Endothelial cell of umbilical vein (primary cell): ENCODE results near the gene LCT. TPM values are rescaled to one million over a fixed set of nuclear protein-coding genes. Genes with fewer than 3 reads are reported as not detected.

ENCODE experiments used
- BruUV-seq: library from RNA; stranded (reverse); fragments of 400-500 nt; replicated peaks from 2 replicates; lab custom pipeline; 2021; lab: Mats Ljungman, UMichigan
- CTCF ChIA-PET: fragments of 300-600, 350-600 bp; sonication (Branson Sonifier 250); formaldehyde crosslinking; loops from one replicate; lab custom pipeline; 2021; ENCODE audit warnings: antibody characterized with exemption, inconsistent platforms; lab: Charles Lee
- POLR2A ChIA-PET: fragments of 300-600, 350-600 bp; sonication (Branson Sonifier 250); formaldehyde crosslinking; loops from one replicate; lab custom pipeline; 2021; ENCODE audit warnings: antibody characterized with exemption, inconsistent platforms; lab: Charles Lee
- DNase-seq: peaks from one replicate; pipeline ENCODE4 v3.0.0-alpha.2; 2011; ENCODE audit warnings: low read depth, low spot score
- FAIRE-seq: peaks from 2 replicates; lab custom pipeline; 2011; peaks lifted over from hg19 to GRCh38; lab: Jason Lieb, UNC
- H2AFZ ChIP-seq: 2 replicates; pipeline ENCODE4 v1.6.0; 2012; ENCODE audit warnings: low read depth, low read length, control low read depth, inconsistent platforms
- H3K27ac ChIP-seq: 2 replicates; pipeline ENCODE4 v1.5.1; 2011; ENCODE audit warnings: low read depth, mild to moderate bottlenecking, control low read depth, low read length, moderate library complexity; ENCODE audit not compliant: insufficient read depth
- H3K27me3 ChIP-seq, 2 experiments: 2 replicates each; pipeline versions ENCODE4 v1.6.0 to v1.6.1; 2011; ENCODE audit warnings: low read length in 2 of 2, mixed read lengths in 1 of 2; ENCODE audit not compliant: control insufficient read depth in 2 of 2, insufficient read depth in 2 of 2
- H3K36me3 ChIP-seq, 2 experiments: 2 replicates in 1 of 2; 3 replicates in 1 of 2; pipeline ENCODE4 v1.5.1; 2011; ENCODE audit warnings: low read length in 2 of 2, mild to moderate bottlenecking in 1 of 2, moderate library complexity in 1 of 2; ENCODE audit not compliant: control insufficient read depth in 2 of 2, insufficient read depth in 2 of 2; ENCODE audit errors: extremely low read depth in 1 of 2
- H3K4me1 ChIP-seq: 3 replicates; pipeline ENCODE4 v1.5.1; 2011; ENCODE audit warnings: mild to moderate bottlenecking, low read length; ENCODE audit not compliant: control insufficient read depth, insufficient read depth; ENCODE audit errors: extremely low read depth
- H3K4me2 ChIP-seq: 2 replicates; pipeline ENCODE4 v1.6.1; 2011; ENCODE audit warnings: low read length, control low read depth, mixed read lengths; ENCODE audit not compliant: insufficient read depth
- H3K4me3 ChIP-seq, 3 experiments: fragments of 200-600 bp in 1 of 3; sonication (generic), shearing (Covaris generic) in 1 of 3; replicated peaks in 1 of 3; 2 replicates each; pipeline ENCODE4 v1.5.1; 2011 to 2016; ENCODE audit warnings: control low read depth in 3 of 3, low read length in 3 of 3, mild to moderate bottlenecking in 2 of 3, inconsistent platforms in 1 of 3, low read depth in 1 of 3, moderate library complexity in 1 of 3; ENCODE audit not compliant: insufficient read depth in 1 of 3
- H3K79me2 ChIP-seq: 2 replicates; pipeline ENCODE4 v1.6.0; 2012; ENCODE audit warnings: low read length, inconsistent platforms; ENCODE audit not compliant: control insufficient read depth, insufficient read depth
- H3K9ac ChIP-seq: replicated peaks from 2 replicates; pipeline ENCODE3; 2011; ENCODE audit warnings: low read length, control low read depth; ENCODE audit not compliant: insufficient read depth; ENCODE audit errors: extremely low read depth
- H3K9me1 ChIP-seq: replicated peaks from 3 replicates; pipeline ENCODE4 v1.6.0; 2011; ENCODE audit warnings: mild to moderate bottlenecking, low read length; ENCODE audit not compliant: control insufficient read depth, insufficient read depth; ENCODE audit errors: extremely low read depth
- H3K9me3 ChIP-seq: replicated peaks from 2 replicates; pipeline ENCODE4 v1.5.1; 2012; ENCODE audit warnings: low read length, inconsistent platforms; ENCODE audit not compliant: control insufficient read depth, insufficient read depth
- H4K20me1 ChIP-seq: replicated peaks from 2 replicates; pipeline ENCODE3; 2011; ENCODE audit warnings: mild to moderate bottlenecking, low read length; ENCODE audit not compliant: control insufficient read depth, insufficient read depth; ENCODE audit errors: extremely low read depth
- EZH2 ChIP-seq: IDR thresholded peaks from 2 replicates; pipeline ENCODE4 v1.6.1; 2012; ENCODE audit warnings: borderline replicate concordance, low read depth, mild to moderate bottlenecking, moderate library complexity, low read length, inconsistent platforms; ENCODE audit not compliant: severe bottlenecking
- FOS ChIP-seq: IDR thresholded peaks from 2 replicates; pipeline ENCODE4 v1.6.1; 2011; ENCODE audit warnings: mild to moderate bottlenecking, low read length, moderate library complexity, borderline replicate concordance; ENCODE audit not compliant: insufficient read depth
- GATA2 ChIP-seq: IDR thresholded peaks from 2 replicates; pipeline ENCODE4 v1.7.0; 2011; ENCODE audit warnings: low read depth, mild to moderate bottlenecking, moderate library complexity, mixed read lengths, low read length; ENCODE audit not compliant: insufficient read length, insufficient read depth
- JUN ChIP-seq: IDR thresholded peaks from 2 replicates; pipeline ENCODE4 v1.6.1; 2011; ENCODE audit warnings: borderline replicate concordance, low read depth; ENCODE audit not compliant: insufficient read length, insufficient read depth
- dilution Hi-C: fragments of 300-500 bp; cut with MboI; formaldehyde crosslinking; loops from one replicate; pipeline ENCODE4 v1.15.0; 2019; ENCODE audit warnings: low sequenced_read_pairs; ENCODE audit not compliant: extremely low pct_ligation_motif_present
- intact Hi-C: fragments of 100-400 bp; cut with micrococcal nuclease; formaldehyde crosslinking; loops from one replicate; pipeline ENCODE4 v1.10.0; 2022
- polyA plus RNA-seq, 4 experiments: library from polyadenylated mRNA; depleted of rRNA in 3 of 4; stranded (reverse) in 3 of 4; unstranded in 1 of 4; fragments of >200 nt; gene quantifications; 2 replicates each; pipeline versions ENCODE4 v1.2.1 to v1.2.3, GENCODE V29; 2011 to 2012; ENCODE audit warnings: missing spikeins in 1 of 4
- total RNA-seq: library from RNA; stranded (reverse); gene quantifications from 2 replicates; pipeline ENCODE4 v1.2.3, GENCODE V29; 2021
- TF ChIP-seq, protein P1 (sequence below), 2 donors: IDR thresholded peaks; 1 replicate in 1 of 2; 2 replicates in 1 of 2; pipeline ENCODE4 v1.5.1; 2011; ENCODE audit warnings: low read length in 2 of 2, mild to moderate bottlenecking in 2 of 2, moderate library complexity in 2 of 2, control low read depth in 1 of 2, inconsistent platforms in 1 of 2, low read depth in 1 of 2; ENCODE audit not compliant: insufficient read depth in 1 of 2; ENCODE audit errors: extremely low read depth in 1 of 2
- TF ChIP-seq, protein P2 (sequence below): IDR thresholded peaks from 2 replicates; pipeline ENCODE4 v1.6.1; 2011; ENCODE audit not compliant: insufficient read depth, insufficient read length

The LCT gene
- total and polyA plus RNA-seq, 2 donors (not counting 3 experiments of a cell fraction or from before 2014, with no cell fraction given): 0.07 TPM; not detected in 1

DNA sequence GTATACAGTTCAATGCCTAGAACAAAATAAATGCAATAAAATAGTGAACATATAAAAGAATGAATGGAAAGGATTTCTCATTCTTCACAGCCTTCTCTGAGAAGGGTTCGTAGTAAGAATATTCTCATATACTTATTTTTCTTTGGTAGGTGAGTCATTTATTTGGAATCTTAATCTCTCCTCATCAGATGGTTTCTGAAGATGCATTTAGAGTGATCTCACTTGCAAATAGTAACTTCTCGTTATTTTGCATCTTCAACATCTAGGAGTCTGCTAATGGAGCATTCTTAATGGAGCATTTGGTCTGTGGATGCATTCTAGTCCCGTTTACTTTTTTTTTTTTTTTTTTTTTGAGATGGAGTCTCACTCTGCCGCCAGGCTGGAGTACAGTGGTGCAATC lies 91.4 kb downstream of the LCT start:
- CTCF ChIA-PET: interaction anchor here (1.2 to 1.7 kb wide), 5 partner anchors 10 to 742 kb away, joined by 3 to 6 read pairs (median 4); no protein-coding TSS in a partner anchor
- dilution Hi-C loops: no loop called here

DNA sequence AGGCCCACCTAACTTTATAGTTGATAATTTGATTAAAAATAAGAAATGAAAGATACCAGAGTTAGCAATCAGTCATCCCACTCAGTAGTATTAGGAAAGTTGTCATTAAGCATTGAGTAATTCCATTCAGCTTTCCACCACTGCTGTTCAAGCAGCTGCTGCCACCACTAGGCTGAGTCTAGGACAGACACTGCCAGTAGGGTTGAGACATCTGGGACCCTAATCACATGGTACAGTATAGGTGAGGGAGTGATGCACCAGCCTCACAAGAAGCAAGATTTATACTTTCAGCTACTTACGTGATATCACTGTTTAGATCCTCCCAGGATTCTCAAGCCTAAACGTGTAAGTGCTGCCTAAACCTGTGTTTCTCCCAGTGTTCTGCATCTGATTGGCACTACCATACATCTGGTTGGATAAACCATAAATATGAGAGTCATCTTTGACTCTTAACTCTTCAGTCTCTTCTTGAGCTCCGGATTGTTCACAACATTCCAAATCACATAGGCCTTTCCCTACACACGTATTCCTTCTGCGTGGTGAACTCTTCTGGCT lies 92.1 kb downstream of the LCT start:
- FAIRE-seq (peak; percentile 46), DNase-seq (peak; percentile 30)
- POLR2A ChIA-PET: no interaction called here
- no peaks in the 10 kb centered on the region for H3K9me3 ChIP-seq
- H3K4me1 ChIP-seq: peaks cover 29% of the 10 kb centered on the region
- peak overlapping the region; percentile 18 for H3K27ac ChIP-seq
- no peak overlapping the region for H3K9ac ChIP-seq
- peak overlapping the region in 1 of 3 experiments; percentile 98 for H3K4me3 ChIP-seq
- peak overlapping the region; percentile 100 for H3K4me2 ChIP-seq
- intact Hi-C loops (loop anchor here (5.0 kb wide), 1 partner anchor 132 kb away; the partner anchor contains the start of gene MCM6), dilution Hi-C loops (no loop called here)
- H3K79me2 ChIP-seq: peaks cover 70% of the 10 kb centered on the region
- BruUV-seq: no TSS peak
- H2AFZ ChIP-seq: no peak overlapping the region
- H4K20me1 ChIP-seq: peaks cover 8% of the 10 kb centered on the region
- CTCF ChIA-PET: interaction anchor here (0.9 to 1.7 kb wide), 7 partner anchors 11 to 756 kb away, joined by 3 to 6 read pairs (median 4); no protein-coding TSS in a partner anchor
- H3K27me3 ChIP-seq: no peaks in the 10 kb centered on the region
- no peaks in the 10 kb centered on the region for H3K9me1 ChIP-seq
- TF ChIP-seq JUN (no peak), EZH2 (no peak), GATA2 (no peak)
- TF ChIP-seq, protein P1, sequence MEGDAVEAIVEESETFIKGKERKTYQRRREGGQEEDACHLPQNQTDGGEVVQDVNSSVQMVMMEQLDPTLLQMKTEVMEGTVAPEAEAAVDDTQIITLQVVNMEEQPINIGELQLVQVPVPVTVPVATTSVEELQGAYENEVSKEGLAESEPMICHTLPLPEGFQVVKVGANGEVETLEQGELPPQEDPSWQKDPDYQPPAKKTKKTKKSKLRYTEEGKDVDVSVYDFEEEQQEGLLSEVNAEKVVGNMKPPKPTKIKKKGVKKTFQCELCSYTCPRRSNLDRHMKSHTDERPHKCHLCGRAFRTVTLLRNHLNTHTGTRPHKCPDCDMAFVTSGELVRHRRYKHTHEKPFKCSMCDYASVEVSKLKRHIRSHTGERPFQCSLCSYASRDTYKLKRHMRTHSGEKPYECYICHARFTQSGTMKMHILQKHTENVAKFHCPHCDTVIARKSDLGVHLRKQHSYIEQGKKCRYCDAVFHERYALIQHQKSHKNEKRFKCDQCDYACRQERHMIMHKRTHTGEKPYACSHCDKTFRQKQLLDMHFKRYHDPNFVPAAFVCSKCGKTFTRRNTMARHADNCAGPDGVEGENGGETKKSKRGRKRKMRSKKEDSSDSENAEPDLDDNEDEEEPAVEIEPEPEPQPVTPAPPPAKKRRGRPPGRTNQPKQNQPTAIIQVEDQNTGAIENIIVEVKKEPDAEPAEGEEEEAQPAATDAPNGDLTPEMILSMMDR (IDR thresholded peaks at IDR 0.05; ENCODE audit: extremely low read depth in 1 of 2, insufficient read depth in 1 of 2, low read depth in 1 of 2, low read length in 2 of 2): peak in 1 of 2 donors; percentile 9
- peaks cover 4 to 8% of the 10 kb centered on the region in 2 experiments for H3K36me3 ChIP-seq

More for the DNA sequence above, 91.4 kb downstream of the LCT start:
- Histone ChIP-seq H2AFZ (no peak overlapping the region), H3K4me1 (peaks cover 29% of the 10 kb centered on the region), H3K27ac (peak overlapping the region; percentile 18), H4K20me1 (peaks cover 8% of the 10 kb centered on the region), H3K9me1 (no peaks in the 10 kb centered on the region), H3K36me3 (peaks cover 4 to 10% of the 10 kb centered on the region in 2 experiments), H3K79me2 (peaks cover 71% of the 10 kb centered on the region), H3K4me2 (peak overlapping the region; percentile 47), H3K9me3 (no peaks in the 10 kb centered on the region), H3K4me3 (no peak overlapping the region), H3K27me3 (no peaks in the 10 kb centered on the region), H3K9ac (no peak overlapping the region)
- TF ChIP-seq, protein P2, sequence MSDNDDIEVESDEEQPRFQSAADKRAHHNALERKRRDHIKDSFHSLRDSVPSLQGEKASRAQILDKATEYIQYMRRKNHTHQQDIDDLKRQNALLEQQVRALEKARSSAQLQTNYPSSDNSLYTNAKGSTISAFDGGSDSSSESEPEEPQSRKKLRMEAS: no peak
- TF ChIP-seq JUN (peak; percentile 58), FOS (peak; percentile 42)
- BruUV-seq: no TSS peak
- DNase-seq (peak; percentile 28), FAIRE-seq (no peak)
- intact Hi-C loops: no loop called here
- POLR2A ChIA-PET: no interaction called here
